ENCODE results near the gene NDOR1.

DNA sequence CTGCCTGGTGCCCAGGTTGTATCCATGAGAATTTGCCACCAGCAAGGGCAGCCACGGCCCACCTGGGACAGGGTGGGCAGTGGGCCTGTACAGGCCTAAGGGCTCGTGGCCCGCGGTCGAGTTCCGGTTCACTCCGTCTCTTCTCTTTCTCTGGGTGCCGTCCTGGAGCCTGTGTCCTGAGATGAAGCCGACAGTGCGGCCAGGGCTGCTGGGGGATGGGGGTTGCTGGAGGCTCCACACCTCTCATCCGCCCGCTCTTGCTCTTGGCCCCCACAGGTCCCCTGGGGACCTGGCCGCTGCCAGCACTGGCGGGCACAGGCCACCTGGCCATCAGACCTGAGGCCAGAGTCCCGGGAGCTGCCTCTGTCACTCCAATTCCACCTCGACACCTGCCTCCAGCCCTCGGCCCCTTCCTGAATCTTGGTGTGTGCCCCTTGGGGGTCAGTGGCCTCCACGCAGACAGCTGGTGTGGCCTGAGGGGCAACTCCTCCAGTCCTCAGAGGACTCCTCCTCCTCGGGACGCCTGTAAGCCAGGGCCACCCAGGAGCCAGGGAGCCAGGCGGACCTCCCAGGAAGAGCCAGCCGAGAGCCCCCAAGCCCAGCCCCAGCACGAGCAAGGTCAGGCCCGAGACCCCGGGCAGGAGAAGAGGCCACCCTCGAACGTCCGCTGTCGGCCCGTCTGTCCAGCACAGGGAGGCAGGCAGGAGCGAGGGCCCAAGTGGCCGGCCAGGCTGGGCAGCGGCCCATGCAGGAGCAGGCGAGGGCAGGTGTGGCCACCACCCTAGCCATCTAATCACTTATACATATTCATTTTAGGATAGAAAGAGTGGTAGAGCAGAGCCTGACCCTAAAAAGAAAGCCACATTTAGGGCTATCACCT lies 40.9 kb upstream of the NDOR1 start:
- no peak for TF ChIP-seq POLR2AphosphoS5 (IDR thresholded peaks at IDR 0.05; ENCODE audit: low read depth)
- TF ChIP-seq, protein P1, sequence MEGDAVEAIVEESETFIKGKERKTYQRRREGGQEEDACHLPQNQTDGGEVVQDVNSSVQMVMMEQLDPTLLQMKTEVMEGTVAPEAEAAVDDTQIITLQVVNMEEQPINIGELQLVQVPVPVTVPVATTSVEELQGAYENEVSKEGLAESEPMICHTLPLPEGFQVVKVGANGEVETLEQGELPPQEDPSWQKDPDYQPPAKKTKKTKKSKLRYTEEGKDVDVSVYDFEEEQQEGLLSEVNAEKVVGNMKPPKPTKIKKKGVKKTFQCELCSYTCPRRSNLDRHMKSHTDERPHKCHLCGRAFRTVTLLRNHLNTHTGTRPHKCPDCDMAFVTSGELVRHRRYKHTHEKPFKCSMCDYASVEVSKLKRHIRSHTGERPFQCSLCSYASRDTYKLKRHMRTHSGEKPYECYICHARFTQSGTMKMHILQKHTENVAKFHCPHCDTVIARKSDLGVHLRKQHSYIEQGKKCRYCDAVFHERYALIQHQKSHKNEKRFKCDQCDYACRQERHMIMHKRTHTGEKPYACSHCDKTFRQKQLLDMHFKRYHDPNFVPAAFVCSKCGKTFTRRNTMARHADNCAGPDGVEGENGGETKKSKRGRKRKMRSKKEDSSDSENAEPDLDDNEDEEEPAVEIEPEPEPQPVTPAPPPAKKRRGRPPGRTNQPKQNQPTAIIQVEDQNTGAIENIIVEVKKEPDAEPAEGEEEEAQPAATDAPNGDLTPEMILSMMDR (IDR thresholded peaks at IDR 0.05; ENCODE audit: insufficient read depth, low read length) = no peak

Measured in HL-60 (cell line).